A549 (cell line): ENCODE measurements around the gene SRPK2. TPM values are rescaled to one million over a fixed set of nuclear protein-coding genes. Genes with fewer than 3 reads are reported as not detected.

Source experiments
- ATAC-seq, 2 experiments: fragments of 200-7000 bp in 1 of 2; fragments of >200 bp in 1 of 2; cut with Nextera tagmentation in 1 of 2; cut with Tn5 transposase in 1 of 2; 3 replicates each; pipeline versions ENCODE4 v1.8.0 to v1.9.1; 2018 to 2020; ENCODE audit warnings: mild to moderate bottlenecking in 1 of 2, moderate library complexity in 1 of 2
- CTCF ChIA-PET: fragments of 300-600 bp; sonication (Branson Sonifier 250); formaldehyde crosslinking; extraction: SDS; loops from one replicate; lab custom pipeline; 2021; ENCODE audit warnings: antibody characterized with exemption, inconsistent platforms; lab: Yijun Ruan, JAX
- POLR2A ChIA-PET: fragments of 350-600 bp; formaldehyde crosslinking; extraction: SDS; loops from one replicate; lab custom pipeline; 2021; ENCODE audit warnings: antibody characterized with exemption, inconsistent platforms; lab: Yijun Ruan, JAX
- DNase-seq, 2 experiments: peaks; one replicate each; pipeline versions ENCODE4 v3.0.0 to v3.0.0-alpha.2; 2011 to 2016; ENCODE audit warnings: low read depth in 1 of 2, low spot score in 1 of 2
- FAIRE-seq: peaks from 2 replicates; lab custom pipeline; 2011; peaks lifted over from hg19 to GRCh38; lab: Jason Lieb, UNC
- H3K27ac ChIP-seq, 2 experiments: fragments of >200 bp; sonication (Bioruptor Twin); formaldehyde crosslinking; 3 replicates each; pipeline ENCODE4 v1.5.1; 2016 to 2017
- H3K4me1 ChIP-seq: fragments of >200 bp; sonication (Bioruptor Twin); formaldehyde crosslinking; 3 replicates; pipeline ENCODE4 v1.6.1; 2016
- H3K4me2 ChIP-seq: fragments of >200 bp; sonication (Bioruptor Twin); formaldehyde crosslinking; 3 replicates; pipeline ENCODE4 v1.6.1; 2016
- H3K4me3 ChIP-seq: fragments of >200 bp; sonication (Bioruptor Twin); formaldehyde crosslinking; 3 replicates; pipeline ENCODE4 v1.5.1; 2016
- H3K9me3 ChIP-seq: fragments of >200 bp; sonication (Bioruptor Twin); formaldehyde crosslinking; 3 replicates; pipeline ENCODE4 v1.6.1; 2016
- CBX8 ChIP-seq: fragments of 200-600 bp; sonication (generic); IDR thresholded peaks from 2 replicates; pipeline ENCODE4 v1.6.1; 2016
- CEBPB ChIP-seq, 2 experiments: fragments of >200 bp in 1 of 2; sonication (Bioruptor Twin) in 1 of 2; formaldehyde crosslinking in 1 of 2; IDR thresholded peaks; 2 replicates each; pipeline ENCODE4 v1.6.1; 2012 to 2016
- EHF ChIP-seq: fragments of 250-450 bp; sonication (Bioruptor Pico); IDR thresholded peaks from 2 replicates; pipeline ENCODE4 v1.5.0; 2020; ENCODE audit warnings: mild to moderate bottlenecking
- EHMT2 ChIP-seq: fragments of 200-600 bp; sonication (generic); IDR thresholded peaks from 2 replicates; pipeline ENCODE4 v1.6.1; 2016; ENCODE audit warnings: antibody characterized with exemption, low read depth, mild to moderate bottlenecking, moderate library complexity
- MAFK ChIP-seq: fragments of 450-650 bp; IDR thresholded peaks from 2 replicates; pipeline ENCODE4 v1.6.1; 2014; ENCODE audit not compliant: partially characterized antibody
- MAZ ChIP-seq: fragments of 150-350 bp; IDR thresholded peaks from 2 replicates; pipeline ENCODE4 v1.6.1; 2014; ENCODE audit warnings: antibody characterized with exemption, low read depth, low read length, borderline replicate concordance
- NFE2L2 ChIP-seq: fragments of 150-350 bp; conservative IDR thresholded peaks from 2 replicates; pipeline ENCODE4 v1.6.1; 2014; ENCODE audit warnings: low read length
- PHF8 ChIP-seq: fragments of 200-600 bp; sonication (generic); IDR thresholded peaks from 2 replicates; pipeline ENCODE4 v1.6.1; 2016; ENCODE audit warnings: low read depth, mild to moderate bottlenecking, antibody characterized with exemption, moderate library complexity, borderline replicate concordance
- POLR2AphosphoS2 ChIP-seq: conservative IDR thresholded peaks from 2 replicates; pipeline ENCODE4 v1.6.1; 2012; ENCODE audit warnings: low read length, improper control_type of control experiment, inconsistent platforms
- RAD21 ChIP-seq, 2 experiments: fragments of >200 bp in 1 of 2; sonication (Bioruptor Twin) in 1 of 2; formaldehyde crosslinking in 1 of 2; IDR thresholded peaks in 1 of 2; conservative IDR thresholded peaks in 1 of 2; 2 replicates in 1 of 2; 3 replicates in 1 of 2; pipeline ENCODE4 v1.6.1; 2012 to 2018; ENCODE audit warnings: inconsistent platforms in 1 of 2
- RARB ChIP-seq: fragments of 250-450 bp; sonication (Bioruptor Pico); IDR thresholded peaks from 2 replicates; pipeline ENCODE4 v1.8.0; 2021; ENCODE audit warnings: mild to moderate bottlenecking, moderate library complexity
- RFX5 ChIP-seq: fragments of 450-650 bp; IDR thresholded peaks from 2 replicates; pipeline ENCODE4 v1.7.1; 2014; ENCODE audit warnings: antibody characterized with exemption, mild to moderate bottlenecking, moderate library complexity
- RNF2 ChIP-seq: fragments of 200-600 bp; sonication (generic); IDR thresholded peaks from 2 replicates; pipeline ENCODE4 v1.6.1; 2016; ENCODE audit warnings: low read depth, mild to moderate bottlenecking, antibody characterized with exemption, moderate library complexity, borderline replicate concordance
- SMC3 ChIP-seq: fragments of >200 bp; sonication (Bioruptor Twin); formaldehyde crosslinking; IDR thresholded peaks from 3 replicates; pipeline ENCODE4 v1.6.1; 2018; ENCODE audit warnings: inconsistent platforms
- TFCP2L1 ChIP-seq: fragments of 250-450 bp; sonication (Bioruptor Pico); IDR thresholded peaks from 2 replicates; pipeline ENCODE4 v1.5.0; 2021; ENCODE audit warnings: mild to moderate bottlenecking
- WGBS: methylation state at CpG from one replicate; pipeline ENCODE4 v1.1.6; 2017; ENCODE audit errors: missing lambda C conversion rate; 5-methylcytosine and 5-hydroxymethylcytosine counted together
- polyA plus RNA-seq, 4 experiments: library from polyadenylated mRNA; depleted of rRNA in 3 of 4; stranded (reverse); fragments of >200 nt; fragmentation: RNase III in 1 of 4; extraction: RNeasy Plus Mini Kit Qiagen cat#74134 plus additional on column Dnase treatment in 1 of 4; gene quantifications; 2 replicates in 3 of 4; 3 replicates in 1 of 4; pipeline ENCODE4 v1.2.3, GENCODE V29; 2011 to 2017
- TF ChIP-seq, protein P1 (sequence below): fragments of >200 bp; sonication (Bioruptor Twin); formaldehyde crosslinking; IDR thresholded peaks from 3 replicates; pipeline ENCODE4 v1.6.1; 2016
- TF ChIP-seq, protein P2 (sequence below): fragments of >200 bp; sonication (Bioruptor Twin); formaldehyde crosslinking; IDR thresholded peaks from 3 replicates; pipeline ENCODE4 v1.5.1; 2016
- TF ChIP-seq, protein P3 (sequence below): fragments of 200-600 bp; sonication (generic); IDR thresholded peaks from 2 replicates; pipeline ENCODE4 v1.6.1; 2016; ENCODE audit warnings: antibody characterized with exemption, mild to moderate bottlenecking, moderate library complexity
- TF ChIP-seq, protein P4 (sequence below): fragments of >200 bp; sonication (Bioruptor Twin); formaldehyde crosslinking; IDR thresholded peaks from 2 replicates; pipeline ENCODE4 v1.6.1; 2016

SRPK2 gene
- polyA plus RNA-seq, 2 of the 4 experiments (the other 2 are of a cell fraction) = 23.0 to 30.9 TPM

DNA sequence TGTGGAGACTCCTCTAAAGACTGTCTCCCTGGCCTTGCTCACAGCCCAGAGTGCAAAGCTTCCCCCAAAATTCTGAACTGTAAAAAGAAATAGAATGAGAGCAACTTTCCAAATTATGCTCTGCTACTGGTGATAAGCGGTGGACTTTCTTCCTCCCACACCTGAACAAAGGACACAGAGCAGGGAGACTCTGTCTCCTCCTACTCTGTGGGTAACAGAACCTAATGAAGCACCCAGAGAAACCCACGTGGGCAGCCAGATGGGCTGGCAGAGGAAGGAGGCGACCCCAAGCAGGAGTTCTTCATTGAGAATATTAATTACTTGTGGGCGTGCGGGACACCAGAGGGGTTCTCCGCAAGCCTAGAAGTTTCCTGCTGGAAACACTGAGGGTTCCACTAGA is 235.2 kb downstream of the SRPK2 start:
- Histone ChIP-seq H3K27ac (no peak overlapping the region), H3K4me3 (no peak overlapping the region), H3K4me1 (0 out of 3 replicates have a peak, but pooled peaks cover 4% of the 10 kb centered on the region), H3K4me2 (no peak overlapping the region), H3K9me3 (no peaks in the 10 kb centered on the region)
- TF ChIP-seq, protein P1, sequence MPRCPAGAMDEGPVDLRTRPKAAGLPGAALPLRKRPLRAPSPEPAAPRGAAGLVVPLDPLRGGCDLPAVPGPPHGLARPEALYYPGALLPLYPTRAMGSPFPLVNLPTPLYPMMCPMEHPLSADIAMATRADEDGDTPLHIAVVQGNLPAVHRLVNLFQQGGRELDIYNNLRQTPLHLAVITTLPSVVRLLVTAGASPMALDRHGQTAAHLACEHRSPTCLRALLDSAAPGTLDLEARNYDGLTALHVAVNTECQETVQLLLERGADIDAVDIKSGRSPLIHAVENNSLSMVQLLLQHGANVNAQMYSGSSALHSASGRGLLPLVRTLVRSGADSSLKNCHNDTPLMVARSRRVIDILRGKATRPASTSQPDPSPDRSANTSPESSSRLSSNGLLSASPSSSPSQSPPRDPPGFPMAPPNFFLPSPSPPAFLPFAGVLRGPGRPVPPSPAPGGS = no peak
- TF ChIP-seq RARB (CRISPR knock-in tag) = no peak
- no peak for TF ChIP-seq RFX5
- TF ChIP-seq MAZ = no peak
- TF ChIP-seq CBX8 = no peak
- ChIA-PET POLR2A (interaction anchor here (0.6 kb wide), 1 partner anchor 9 kb away, joined by 3 read pairs; no protein-coding TSS in a partner anchor), CTCF (interaction anchor here (0.7 to 1.4 kb wide), 5 partner anchors 9 to 187 kb away, joined by 3 to 8 read pairs (median 4); no protein-coding TSS in a partner anchor)
- 95% methylated on average over 6 of the region's 6 CpGs for WGBS
- FAIRE-seq (no peak), DNase-seq (no peak), ATAC-seq (no peak)

DNA sequence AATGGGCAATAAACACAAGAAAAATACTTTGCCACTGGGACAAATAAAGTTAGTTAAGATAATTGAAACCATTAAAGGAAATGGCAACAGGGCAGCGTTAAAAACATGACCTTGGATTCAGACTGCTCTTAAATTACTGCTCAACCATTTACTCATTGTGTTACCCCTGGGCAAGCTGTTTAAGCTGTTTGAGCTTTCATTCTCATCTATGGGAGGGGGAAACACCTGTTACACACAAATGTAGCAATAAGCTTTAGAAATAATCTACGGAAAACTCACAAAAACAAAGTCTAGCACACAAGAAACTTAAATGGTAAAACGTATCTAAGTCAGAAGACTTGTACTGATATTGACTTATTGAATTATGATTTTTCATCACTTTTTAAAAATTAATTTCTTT is 237.6 kb downstream of the SRPK2 start:
- ChIA-PET POLR2A (no interaction called here), CTCF (interaction anchor here (0.8 kb wide), 1 partner anchor 278 kb away, joined by 3 read pairs; no protein-coding TSS in a partner anchor)
- WGBS = 93% methylated on average over 3 of the region's 3 CpGs
- H3K4me1 ChIP-seq = 0 out of 3 replicates have a peak, but pooled peaks cover 4% of the 10 kb centered on the region
- TF ChIP-seq CEBPB (IDR thresholded peaks at IDR 0.05) (no peak), EHF (no peak)
- H3K4me3 ChIP-seq = no peak overlapping the region
- no peak overlapping the region for H3K27ac ChIP-seq
- H3K4me2 ChIP-seq = no peak overlapping the region
- no peak for FAIRE-seq
- no peak for DNase-seq
- no peak for ATAC-seq
- H3K9me3 ChIP-seq = no peaks in the 10 kb centered on the region

DNA sequence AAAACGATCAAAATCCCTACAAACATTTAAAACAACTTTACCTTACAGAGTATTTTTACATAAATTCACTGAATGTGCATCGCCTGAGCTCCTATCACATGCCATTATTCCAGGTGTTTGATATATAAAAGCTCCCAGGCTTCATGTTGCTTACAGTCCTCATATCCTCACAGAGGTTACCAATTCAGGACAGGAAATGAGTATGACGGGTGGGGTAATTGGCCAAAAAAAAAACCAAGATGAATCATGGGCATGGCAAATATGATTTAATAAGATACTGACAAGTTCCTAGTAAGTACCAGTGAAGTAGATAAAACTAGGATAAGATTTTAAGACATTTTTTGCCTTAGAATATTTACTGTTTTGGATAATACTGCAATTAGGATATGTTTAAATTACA is 238.9 kb downstream of the SRPK2 start:
- ChIA-PET CTCF (interaction anchor here (0.8 to 1.1 kb wide), 2 partner anchors 9 to 440 kb away, joined by 3 read pairs; no protein-coding TSS in a partner anchor), POLR2A (no interaction called here)
- Histone ChIP-seq H3K4me3 (no peak overlapping the region), H3K4me2 (no peak overlapping the region), H3K27ac (no peak overlapping the region), H3K4me1 (0 out of 3 replicates have a peak, but pooled peaks cover 4% of the 10 kb centered on the region), H3K9me3 (no peaks in the 10 kb centered on the region)
- WGBS = 49% methylated on average over 3 of the region's 3 CpGs
- no peak; a peak in 1 of 6 replicates for ATAC-seq
- no peak for FAIRE-seq
- peak in 1 of 2 experiments; percentile 5 for DNase-seq
- TF ChIP-seq POLR2AphosphoS2 (no peak), EHF (no peak)

DNA sequence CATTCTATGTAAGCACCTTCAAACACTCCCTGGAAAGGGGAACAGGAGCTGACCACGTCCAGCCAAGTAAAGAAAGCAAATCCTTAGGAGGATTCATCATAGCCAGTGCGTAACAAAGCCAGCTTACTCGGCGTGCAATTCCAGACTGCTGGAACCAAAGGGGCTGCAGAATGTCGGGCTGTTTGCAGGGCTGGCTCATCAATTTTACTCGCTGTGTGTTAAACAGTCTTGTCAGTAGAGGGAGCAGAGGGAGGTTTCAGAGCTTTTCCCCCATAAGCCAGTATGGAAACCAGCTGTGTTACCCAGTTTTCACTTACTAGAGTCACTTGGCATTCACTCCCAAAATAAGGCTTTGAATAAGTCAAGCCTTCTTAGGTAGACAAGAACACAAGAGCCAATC is 247.7 kb downstream of the SRPK2 start:
- Histone ChIP-seq H3K9me3 (no peaks in the 10 kb centered on the region), H3K4me1 (no peaks in the 10 kb centered on the region), H3K27ac (no peak overlapping the region), H3K4me3 (no peak overlapping the region), H3K4me2 (no peak overlapping the region)
- FAIRE-seq (no peak), ATAC-seq (peak; percentile 70 to 88; a peak in 4 of 6 replicates), DNase-seq (peak; percentile 31 to 40)
- 62% methylated on average over 6 of the region's 6 CpGs for WGBS
- TF ChIP-seq, protein P2, sequence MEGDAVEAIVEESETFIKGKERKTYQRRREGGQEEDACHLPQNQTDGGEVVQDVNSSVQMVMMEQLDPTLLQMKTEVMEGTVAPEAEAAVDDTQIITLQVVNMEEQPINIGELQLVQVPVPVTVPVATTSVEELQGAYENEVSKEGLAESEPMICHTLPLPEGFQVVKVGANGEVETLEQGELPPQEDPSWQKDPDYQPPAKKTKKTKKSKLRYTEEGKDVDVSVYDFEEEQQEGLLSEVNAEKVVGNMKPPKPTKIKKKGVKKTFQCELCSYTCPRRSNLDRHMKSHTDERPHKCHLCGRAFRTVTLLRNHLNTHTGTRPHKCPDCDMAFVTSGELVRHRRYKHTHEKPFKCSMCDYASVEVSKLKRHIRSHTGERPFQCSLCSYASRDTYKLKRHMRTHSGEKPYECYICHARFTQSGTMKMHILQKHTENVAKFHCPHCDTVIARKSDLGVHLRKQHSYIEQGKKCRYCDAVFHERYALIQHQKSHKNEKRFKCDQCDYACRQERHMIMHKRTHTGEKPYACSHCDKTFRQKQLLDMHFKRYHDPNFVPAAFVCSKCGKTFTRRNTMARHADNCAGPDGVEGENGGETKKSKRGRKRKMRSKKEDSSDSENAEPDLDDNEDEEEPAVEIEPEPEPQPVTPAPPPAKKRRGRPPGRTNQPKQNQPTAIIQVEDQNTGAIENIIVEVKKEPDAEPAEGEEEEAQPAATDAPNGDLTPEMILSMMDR = peak; percentile 49
- TF ChIP-seq, protein P3, sequence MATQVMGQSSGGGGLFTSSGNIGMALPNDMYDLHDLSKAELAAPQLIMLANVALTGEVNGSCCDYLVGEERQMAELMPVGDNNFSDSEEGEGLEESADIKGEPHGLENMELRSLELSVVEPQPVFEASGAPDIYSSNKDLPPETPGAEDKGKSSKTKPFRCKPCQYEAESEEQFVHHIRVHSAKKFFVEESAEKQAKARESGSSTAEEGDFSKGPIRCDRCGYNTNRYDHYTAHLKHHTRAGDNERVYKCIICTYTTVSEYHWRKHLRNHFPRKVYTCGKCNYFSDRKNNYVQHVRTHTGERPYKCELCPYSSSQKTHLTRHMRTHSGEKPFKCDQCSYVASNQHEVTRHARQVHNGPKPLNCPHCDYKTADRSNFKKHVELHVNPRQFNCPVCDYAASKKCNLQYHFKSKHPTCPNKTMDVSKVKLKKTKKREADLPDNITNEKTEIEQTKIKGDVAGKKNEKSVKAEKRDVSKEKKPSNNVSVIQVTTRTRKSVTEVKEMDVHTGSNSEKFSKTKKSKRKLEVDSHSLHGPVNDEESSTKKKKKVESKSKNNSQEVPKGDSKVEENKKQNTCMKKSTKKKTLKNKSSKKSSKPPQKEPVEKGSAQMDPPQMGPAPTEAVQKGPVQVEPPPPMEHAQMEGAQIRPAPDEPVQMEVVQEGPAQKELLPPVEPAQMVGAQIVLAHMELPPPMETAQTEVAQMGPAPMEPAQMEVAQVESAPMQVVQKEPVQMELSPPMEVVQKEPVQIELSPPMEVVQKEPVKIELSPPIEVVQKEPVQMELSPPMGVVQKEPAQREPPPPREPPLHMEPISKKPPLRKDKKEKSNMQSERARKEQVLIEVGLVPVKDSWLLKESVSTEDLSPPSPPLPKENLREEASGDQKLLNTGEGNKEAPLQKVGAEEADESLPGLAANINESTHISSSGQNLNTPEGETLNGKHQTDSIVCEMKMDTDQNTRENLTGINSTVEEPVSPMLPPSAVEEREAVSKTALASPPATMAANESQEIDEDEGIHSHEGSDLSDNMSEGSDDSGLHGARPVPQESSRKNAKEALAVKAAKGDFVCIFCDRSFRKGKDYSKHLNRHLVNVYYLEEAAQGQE = no peak
- TF ChIP-seq SMC3 = peak; percentile 60
- TF ChIP-seq PHF8 = no peak
- no peak for TF ChIP-seq EHMT2
- peak; percentile 49 to 54 for TF ChIP-seq RAD21 (conservative IDR thresholded peaks at IDR 0.05 in 1 of 2, IDR thresholded peaks at IDR 0.05 in 1 of 2)
- no peak for TF ChIP-seq NFE2L2
- TF ChIP-seq MAFK = peak; percentile 23
- no peak for TF ChIP-seq TFCP2L1 (CRISPR knock-in tag)
- TF ChIP-seq RNF2 = no peak
- TF ChIP-seq, protein P4, sequence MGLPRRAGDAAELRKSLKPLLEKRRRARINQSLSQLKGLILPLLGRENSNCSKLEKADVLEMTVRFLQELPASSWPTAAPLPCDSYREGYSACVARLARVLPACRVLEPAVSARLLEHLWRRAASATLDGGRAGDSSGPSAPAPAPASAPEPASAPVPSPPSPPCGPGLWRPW = no peak
- POLR2A ChIA-PET = no interaction called here
- CTCF ChIA-PET = interaction anchor here (0.6 to 1.9 kb wide), 16 partner anchors 9 to 795 kb away, joined by 3 to 8 read pairs (median 3); no protein-coding TSS in a partner anchor
